NCI-H748 (cell line): Measurements from ENCODE around the gene TNNI3K.

Source experiments
- DNase-seq: peaks from one replicate; lab custom pipeline; 2025; ENCODE audit not compliant: unreplicated experiment; lab: John Stamatoyannopoulos, UW

Gene TNNI3K

GRCh38 chr1:74531796-74532195 is 296.6 kb downstream of the TNNI3K start:
- peak; percentile 91 for DNase-seq

DNA sequence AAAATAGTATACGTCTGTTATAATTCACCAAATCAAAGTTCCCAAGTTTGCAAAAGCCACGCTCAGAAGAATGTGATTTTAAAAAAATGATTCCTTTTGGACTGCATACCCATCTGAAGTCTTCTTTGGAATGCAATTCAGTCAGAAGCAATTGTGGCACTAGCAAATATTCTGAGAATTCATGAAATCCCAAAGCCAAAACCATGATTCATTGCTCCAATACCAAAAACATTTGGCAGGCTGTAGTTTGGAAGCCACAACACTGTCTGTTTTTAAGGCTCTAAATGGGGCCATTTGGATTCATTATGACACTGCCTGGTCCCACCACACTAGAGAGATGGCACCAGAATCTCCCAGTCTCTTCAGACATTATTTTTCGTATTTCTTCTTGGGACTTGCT is 299.1 kb downstream of the TNNI3K start:
- no peak for DNase-seq

DNA sequence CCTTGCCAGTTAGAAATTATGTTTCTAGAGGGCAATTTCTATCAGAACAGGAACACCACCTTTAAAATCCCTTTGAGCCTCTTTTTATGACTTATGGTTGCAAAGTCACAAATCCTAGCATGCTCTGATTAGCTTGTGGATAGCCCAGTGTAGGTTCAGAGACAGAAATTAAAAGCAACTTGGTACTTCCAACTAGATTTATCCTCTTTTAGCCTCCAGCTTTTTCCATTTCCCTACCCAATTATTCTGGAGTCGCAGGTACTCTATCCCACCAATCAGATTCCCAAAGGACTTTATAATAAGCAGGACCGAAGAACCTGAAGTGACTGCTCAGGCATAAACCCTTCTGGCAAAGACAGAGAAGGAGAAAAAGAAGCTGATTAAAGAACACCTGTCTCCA is 310.6 kb downstream of the TNNI3K start:
- DNase-seq, result no peak

- no peak for DNase-seq
Observed at GRCh38 chr1:74548961-74549750, 314.0 kb downstream of the TNNI3K start.

GRCh38 chr1:74549932-74550331 is 314.7 kb downstream of the TNNI3K start:
- no peak for DNase-seq

- DNase-seq, result no peak
Observed at GRCh38 chr1:74570797-74571492, 335.8 kb downstream of the TNNI3K start.

DNA sequence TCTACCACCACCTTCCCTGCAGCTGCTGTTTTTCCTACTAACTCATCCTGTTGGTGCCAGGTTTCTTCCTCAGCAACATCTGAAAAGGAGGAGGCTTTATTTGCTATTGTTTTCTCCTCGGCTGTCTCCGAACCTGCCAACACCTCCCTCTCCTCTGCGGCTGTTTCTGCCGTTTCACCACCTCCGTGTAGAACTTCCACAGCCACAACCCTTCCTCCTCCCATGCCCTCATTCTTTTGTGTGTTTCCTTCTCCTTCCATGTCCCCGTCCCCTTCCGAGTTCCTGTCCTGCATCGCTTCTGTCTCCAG is 336.3 kb downstream of the TNNI3K start:
- no peak for DNase-seq

- DNase-seq, result no peak
Observed at GRCh38 chr1:74571891-74572290, 336.7 kb downstream of the TNNI3K start.

GRCh38 chr1:74578101-74578500 is 342.9 kb downstream of the TNNI3K start:
- DNase-seq, result no peak

- no peak for DNase-seq
Observed at GRCh38 chr1:74579425-74579824, 344.2 kb downstream of the TNNI3K start.

- no peak for DNase-seq
Observed at GRCh38 chr1:74583397-74583796, 348.2 kb downstream of the TNNI3K start.

DNA sequence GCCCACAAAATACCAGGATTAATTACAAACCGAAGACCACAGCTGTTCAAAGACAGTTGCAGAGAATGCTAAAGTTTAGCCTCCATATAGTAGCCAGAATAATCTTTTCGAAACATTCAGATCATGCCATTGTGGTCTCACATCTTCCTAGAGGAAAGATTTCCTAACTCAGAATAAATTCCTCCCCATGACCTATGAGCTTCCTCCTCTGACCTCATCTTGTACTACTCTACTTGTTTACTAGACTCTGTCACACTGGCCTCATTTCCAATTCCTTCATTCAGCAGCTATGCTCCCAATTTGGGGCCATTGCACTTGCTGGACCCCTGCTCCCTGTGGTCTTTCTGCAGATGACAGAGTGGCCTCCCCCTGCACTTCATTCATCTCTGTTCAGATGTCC is 349.0 kb downstream of the TNNI3K start:
- DNase-seq, result no peak

GRCh38 chr1:74586253-74586897 is 351.2 kb downstream of the TNNI3K start:
- no peak for DNase-seq

GRCh38 chr1:74587888-74588287 is 352.7 kb downstream of the TNNI3K start:
- no peak for DNase-seq

DNA sequence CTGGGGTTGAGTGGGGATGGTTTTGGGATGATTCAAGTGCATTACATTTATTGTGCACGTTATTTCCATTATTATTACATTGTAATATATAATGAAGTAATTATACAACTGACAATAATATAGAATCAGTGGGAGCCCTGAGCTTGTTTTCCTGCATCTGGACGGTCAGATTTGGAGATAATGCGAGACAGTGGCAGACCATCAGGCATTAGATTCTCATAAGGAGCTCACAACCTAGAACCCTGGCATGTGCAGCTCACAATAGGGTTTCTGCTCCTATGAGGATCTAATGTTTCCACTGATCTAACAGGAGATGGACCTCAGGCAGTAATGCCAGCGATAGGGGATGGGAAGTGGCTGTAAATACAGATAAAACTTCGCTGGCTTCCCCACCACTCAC is 355.1 kb downstream of the TNNI3K start:
- DNase-seq, result no peak

DNA sequence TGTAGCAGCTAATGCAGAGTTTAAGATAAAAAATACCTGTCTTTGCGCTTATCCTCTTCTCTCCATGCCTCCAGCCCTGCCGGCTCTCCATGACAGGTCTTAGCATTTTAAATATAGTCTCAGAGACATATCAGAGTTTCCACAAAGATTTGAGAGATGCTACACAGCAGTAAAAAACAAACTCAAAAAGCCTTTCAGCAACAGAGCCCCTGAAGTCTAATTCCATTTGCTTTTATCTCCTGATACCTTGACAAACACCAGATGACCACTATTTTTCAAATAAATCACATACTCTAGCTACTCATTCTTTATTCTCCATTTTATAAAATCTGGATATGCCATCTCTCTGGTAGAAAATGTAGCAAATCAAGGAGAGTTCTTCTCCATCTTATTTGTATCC is 356.8 kb downstream of the TNNI3K start:
- DNase-seq, result no peak

GRCh38 chr1:74592580-74593355 is 357.6 kb downstream of the TNNI3K start:
- DNase-seq, result no peak
